ENCODE results near the gene PARD3B. TPM values are rescaled to one million over a fixed set of nuclear protein-coding genes. Genes with fewer than 3 reads are reported as not detected.

The PARD3B gene
- total and polyA plus RNA-seq, 2 of the 13 experiments (the other 11 are each of a cell fraction or from before 2014, with no cell fraction given), result 0.71 to 2.3 TPM

DNA sequence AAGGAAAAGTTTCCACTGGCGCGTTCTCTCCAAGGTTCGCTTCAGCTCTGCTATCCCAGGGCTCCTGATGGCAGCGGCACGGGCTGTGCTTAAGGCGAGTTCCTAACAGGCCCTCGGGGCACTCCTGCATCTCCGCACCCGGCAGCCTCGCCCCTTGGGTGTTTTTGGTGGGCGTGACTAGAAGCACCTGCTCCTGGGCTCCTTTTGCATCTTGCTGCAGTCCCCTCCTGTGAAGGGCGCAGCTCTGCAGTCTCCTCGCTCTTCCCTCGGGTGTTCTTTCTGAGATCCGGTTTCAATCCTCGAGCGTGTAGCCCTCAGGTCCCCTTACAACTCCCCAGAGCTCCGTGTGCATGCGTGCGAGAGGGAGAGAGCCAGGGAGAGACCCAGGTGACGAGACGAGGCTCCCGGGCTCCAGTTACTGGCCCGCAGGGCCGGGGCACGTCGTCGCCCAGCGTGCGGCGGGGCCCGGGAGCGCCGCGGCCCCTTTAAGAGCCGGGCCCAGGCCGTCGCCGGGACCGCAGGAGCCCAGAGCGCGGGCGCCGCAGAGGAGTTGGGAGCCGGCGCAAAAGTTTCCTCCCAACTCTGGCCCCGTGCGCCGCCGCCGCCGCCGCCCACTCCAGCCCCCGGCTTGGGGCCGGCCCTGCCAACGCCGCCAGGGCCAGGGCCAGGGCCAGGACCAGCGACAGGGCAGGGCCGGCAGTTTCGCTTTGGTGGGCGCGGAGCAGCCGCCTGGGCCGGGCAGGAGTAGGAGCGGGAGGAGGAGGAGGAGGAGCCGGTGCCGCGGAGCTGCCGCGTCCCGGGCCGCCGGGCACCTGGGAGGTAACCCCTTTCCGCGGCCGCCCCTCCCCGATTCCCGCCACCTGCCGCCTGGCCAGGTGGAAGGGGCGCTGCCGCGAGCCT lies at the start of gene PARD3B (continued):
- TF ChIP-seq NFKBIZ (CRISPR knock-in tag; IDR thresholded peaks at IDR 0.05), result no peak
- TF ChIP-seq, protein P1, sequence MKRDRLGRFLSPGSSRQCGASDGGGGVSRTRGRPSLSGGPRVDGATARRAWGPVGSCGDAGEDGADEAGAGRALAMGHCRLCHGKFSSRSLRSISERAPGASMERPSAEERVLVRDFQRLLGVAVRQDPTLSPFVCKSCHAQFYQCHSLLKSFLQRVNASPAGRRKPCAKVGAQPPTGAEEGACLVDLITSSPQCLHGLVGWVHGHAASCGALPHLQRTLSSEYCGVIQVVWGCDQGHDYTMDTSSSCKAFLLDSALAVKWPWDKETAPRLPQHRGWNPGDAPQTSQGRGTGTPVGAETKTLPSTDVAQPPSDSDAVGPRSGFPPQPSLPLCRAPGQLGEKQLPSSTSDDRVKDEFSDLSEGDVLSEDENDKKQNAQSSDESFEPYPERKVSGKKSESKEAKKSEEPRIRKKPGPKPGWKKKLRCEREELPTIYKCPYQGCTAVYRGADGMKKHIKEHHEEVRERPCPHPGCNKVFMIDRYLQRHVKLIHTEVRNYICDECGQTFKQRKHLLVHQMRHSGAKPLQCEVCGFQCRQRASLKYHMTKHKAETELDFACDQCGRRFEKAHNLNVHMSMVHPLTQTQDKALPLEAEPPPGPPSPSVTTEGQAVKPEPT (CRISPR knock-in tag; IDR thresholded peaks at IDR 0.05; ENCODE audit: low read depth), result no peak; the same call in 1 of the 2 replicates
- TF ChIP-seq PAF1 (CRISPR knock-in tag; IDR thresholded peaks at IDR 0.05), result no peak
- no peak; the same call in 1 of the 2 replicates for TF ChIP-seq FLYWCH1 (CRISPR knock-in tag; IDR thresholded peaks at IDR 0.05)
- no peak for TF ChIP-seq IRF2 (CRISPR knock-in tag; IDR thresholded peaks at IDR 0.05)
- no peak; the same call in none of the 2 replicates for TF ChIP-seq GABPB1 (CRISPR knock-in tag; IDR thresholded peaks at IDR 0.05)
- peak; percentile 32; the same call in 1 of the 2 replicates for TF ChIP-seq ISL2 (CRISPR knock-in tag; IDR thresholded peaks at IDR 0.05)
- no peak; the same call in 1 of the 2 replicates for TF ChIP-seq DR1 (CRISPR knock-in tag; IDR thresholded peaks at IDR 0.05)
- no peak for TF ChIP-seq LCORL (IDR thresholded peaks at IDR 0.05)
- TF ChIP-seq LCORL (CRISPR knock-in tag; IDR thresholded peaks at IDR 0.05), result peak; percentile 46; the same call in 1 of the 2 replicates
- TF ChIP-seq ZIK1 (CRISPR knock-in tag; IDR thresholded peaks at IDR 0.05; ENCODE audit: borderline replicate concordance, low read depth), result peak; percentile 38; the same call in 1 of the 2 replicates
- TF ChIP-seq, protein P2, sequence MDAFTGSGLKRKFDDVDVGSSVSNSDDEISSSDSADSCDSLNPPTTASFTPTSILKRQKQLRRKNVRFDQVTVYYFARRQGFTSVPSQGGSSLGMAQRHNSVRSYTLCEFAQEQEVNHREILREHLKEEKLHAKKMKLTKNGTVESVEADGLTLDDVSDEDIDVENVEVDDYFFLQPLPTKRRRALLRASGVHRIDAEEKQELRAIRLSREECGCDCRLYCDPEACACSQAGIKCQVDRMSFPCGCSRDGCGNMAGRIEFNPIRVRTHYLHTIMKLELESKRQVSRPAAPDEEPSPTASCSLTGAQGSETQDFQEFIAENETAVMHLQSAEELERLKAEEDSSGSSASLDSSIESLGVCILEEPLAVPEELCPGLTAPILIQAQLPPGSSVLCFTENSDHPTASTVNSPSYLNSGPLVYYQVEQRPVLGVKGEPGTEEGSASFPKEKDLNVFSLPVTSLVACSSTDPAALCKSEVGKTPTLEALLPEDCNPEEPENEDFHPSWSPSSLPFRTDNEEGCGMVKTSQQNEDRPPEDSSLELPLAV (CRISPR knock-in tag; conservative IDR thresholded peaks at IDR 0.05; ENCODE audit: low read depth), result no peak
- TF ChIP-seq MAZ (IDR thresholded peaks at IDR 0.05; ENCODE audit: borderline replicate concordance, low read depth, low read length), result no peak
- TF ChIP-seq MAZ (CRISPR knock-in tag; IDR thresholded peaks at IDR 0.05; ENCODE audit: low read depth), result 0 out of 2 replicates have a peak, but pooled peaks have one; percentile 34
- TF ChIP-seq, protein P3, sequence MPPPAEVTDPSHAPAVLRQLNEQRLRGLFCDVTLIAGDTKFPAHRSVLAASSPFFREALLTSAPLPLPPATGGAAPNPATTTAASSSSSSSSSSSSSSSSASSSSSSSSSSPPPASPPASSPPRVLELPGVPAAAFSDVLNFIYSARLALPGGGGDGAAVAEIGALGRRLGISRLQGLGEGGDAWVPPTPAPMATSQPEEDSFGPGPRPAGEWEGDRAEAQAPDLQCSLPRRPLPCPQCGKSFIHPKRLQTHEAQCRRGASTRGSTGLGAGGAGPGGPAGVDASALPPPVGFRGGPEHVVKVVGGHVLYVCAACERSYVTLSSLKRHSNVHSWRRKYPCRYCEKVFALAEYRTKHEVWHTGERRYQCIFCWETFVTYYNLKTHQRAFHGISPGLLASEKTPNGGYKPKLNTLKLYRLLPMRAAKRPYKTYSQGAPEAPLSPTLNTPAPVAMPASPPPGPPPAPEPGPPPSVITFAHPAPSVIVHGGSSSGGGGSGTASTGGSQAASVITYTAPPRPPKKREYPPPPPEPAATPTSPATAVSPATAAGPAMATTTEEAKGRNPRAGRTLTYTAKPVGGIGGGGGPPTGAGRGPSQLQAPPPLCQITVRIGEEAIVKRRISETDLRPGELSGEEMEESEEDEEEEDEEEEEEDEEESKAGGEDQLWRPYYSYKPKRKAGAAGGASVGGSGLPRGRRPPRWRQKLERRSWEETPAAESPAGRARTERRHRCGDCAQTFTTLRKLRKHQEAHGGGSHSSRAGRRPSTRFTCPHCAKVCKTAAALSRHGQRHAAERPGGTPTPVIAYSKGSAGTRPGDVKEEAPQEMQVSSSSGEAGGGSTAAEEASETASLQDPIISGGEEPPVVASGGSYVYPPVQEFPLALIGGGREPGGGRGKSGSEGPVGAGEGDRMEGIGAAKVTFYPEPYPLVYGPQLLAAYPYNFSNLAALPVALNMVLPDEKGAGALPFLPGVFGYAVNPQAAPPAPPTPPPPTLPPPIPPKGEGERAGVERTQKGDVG (CRISPR knock-in tag; IDR thresholded peaks at IDR 0.05; ENCODE audit: borderline replicate concordance), result no peak
- 0 out of 2 replicates have a peak, but pooled peaks have one; percentile 15 for TF ChIP-seq GZF1 (CRISPR knock-in tag; IDR thresholded peaks at IDR 0.05)
- TF ChIP-seq KLF15 (CRISPR knock-in tag; IDR thresholded peaks at IDR 0.05; ENCODE audit: borderline replicate concordance), result no peak
- no peak for TF ChIP-seq KDM2A (CRISPR knock-in tag; IDR thresholded peaks at IDR 0.05; ENCODE audit: borderline replicate concordance, low read depth)
- no peak for TF ChIP-seq ZNF589 (CRISPR knock-in tag; conservative IDR thresholded peaks at IDR 0.05)
- peak; percentile 29; the same call in 1 of the 2 replicates for TF ChIP-seq MEIS1 (CRISPR knock-in tag; IDR thresholded peaks at IDR 0.05; ENCODE audit: borderline replicate concordance)
- TF ChIP-seq, protein P4, sequence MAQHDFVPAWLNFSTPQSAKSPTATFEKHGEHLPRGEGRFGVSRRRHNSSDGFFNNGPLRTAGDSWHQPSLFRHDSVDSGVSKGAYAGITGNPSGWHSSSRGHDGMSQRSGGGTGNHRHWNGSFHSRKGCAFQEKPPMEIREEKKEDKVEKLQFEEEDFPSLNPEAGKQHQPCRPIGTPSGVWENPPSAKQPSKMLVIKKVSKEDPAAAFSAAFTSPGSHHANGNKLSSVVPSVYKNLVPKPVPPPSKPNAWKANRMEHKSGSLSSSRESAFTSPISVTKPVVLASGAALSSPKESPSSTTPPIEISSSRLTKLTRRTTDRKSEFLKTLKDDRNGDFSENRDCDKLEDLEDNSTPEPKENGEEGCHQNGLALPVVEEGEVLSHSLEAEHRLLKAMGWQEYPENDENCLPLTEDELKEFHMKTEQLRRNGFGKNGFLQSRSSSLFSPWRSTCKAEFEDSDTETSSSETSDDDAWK (CRISPR knock-in tag; IDR thresholded peaks at IDR 0.05), result no peak

Data from HepG2 (cell line).